Right ventricle myocardium inferior (tissue), 1 donor: ENCODE measurements around the gene KITLG. TPM values are rescaled to one million over a fixed set of nuclear protein-coding genes. Genes with fewer than 3 reads are reported as not detected.
"Not testable (repeated sequence)": the region's sequence is repeated elsewhere in the genome, so short reads cannot be mapped to it uniquely, and the experiment has no call there.

Source experiments
- ATAC-seq: fragments of 200-7000 bp; cut with Tn5 transposase; one replicate; pipeline ENCODE4 v1.9.1; 2020; ENCODE audit warnings: mild to moderate bottlenecking, moderate library complexity
- DNase-seq: peaks from one replicate; pipeline ENCODE4 v3.0.0; 2021; ENCODE audit errors: missing footprints
- intact Hi-C: fragments of 100-400 bp; cut with DNase I; formaldehyde crosslinking; loops from one replicate; pipeline ENCODE4 v1.11.0; 2022
- total RNA-seq: library from RNA; stranded (reverse); fragmentation: NEBNext Ultra II Directional; extraction: Animal tissue kit (Norgen Biotek cat#: 25700); gene quantifications from one replicate; pipeline ENCODE4 v1.2.1, GENCODE V29; 2021
- donor health status: DM: no; HTN: yes; CAD: no; lungs with severe emphysema.

KITLG gene
- total RNA-seq, 1 donor from 2014 or later = 11.1 TPM

GRCh38 chr12:88507270-88507669 lies 73.0 kb downstream of the KITLG start:
- intact Hi-C loops = no loop called here
- DNase-seq (no peak), ATAC-seq (no peak)

GRCh38 chr12:88505696-88506095 lies 74.6 kb downstream of the KITLG start:
- DNase-seq (no peak), ATAC-seq (no peak)
- intact Hi-C loops = no loop called here

- DNase-seq (no peak), ATAC-seq (no peak)
- intact Hi-C loops = no loop called here
These were observed 77.0 kb downstream of the KITLG start for GRCh38 chr12:88503281-88503703.

GRCh38 chr12:88501972-88502938 lies 78.0 kb downstream of the KITLG start:
- intact Hi-C loops = no loop called here
- DNase-seq (no peak), ATAC-seq (no peak)

GRCh38 chr12:88496891-88497371 lies 83.3 kb downstream of the KITLG start:
- no peak for DNase-seq
- no peak for ATAC-seq
- intact Hi-C loops = no loop called here

- DNase-seq (no peak), ATAC-seq (no peak)
- intact Hi-C loops = no loop called here
These were observed 83.8 kb downstream of the KITLG start for GRCh38 chr12:88496429-88496828.

GRCh38 chr12:88495031-88495430 lies 85.2 kb downstream of the KITLG start:
- no peak for DNase-seq
- intact Hi-C loops = no loop called here
- ATAC-seq = no peak

- ATAC-seq (no peak), DNase-seq (no peak)
- intact Hi-C loops = no loop called here
These were observed 85.8 kb downstream of the KITLG start for GRCh38 chr12:88494520-88494919.

- ATAC-seq = no peak
- intact Hi-C loops = no loop called here
- DNase-seq = no peak
These were observed 86.6 kb downstream of the KITLG start for GRCh38 chr12:88493636-88494035.

- intact Hi-C loops = no loop called here
- no peak for DNase-seq
- ATAC-seq = no peak
These were observed 89.8 kb downstream of the KITLG start for GRCh38 chr12:88490425-88490824.

GRCh38 chr12:88472775-88473174 lies 107.5 kb downstream of the KITLG start:
- ATAC-seq (no peak), DNase-seq (no peak)
- intact Hi-C loops = no loop called here

- intact Hi-C loops = no loop called here
- DNase-seq (no peak), ATAC-seq (no peak)
These were observed 108.0 kb downstream of the KITLG start for GRCh38 chr12:88472248-88472647.

GRCh38 chr12:88471331-88472045 lies 108.8 kb downstream of the KITLG start:
- intact Hi-C loops = no loop called here
- ATAC-seq = peak; percentile 63
- no peak for DNase-seq

GRCh38 chr12:88469154-88469553 lies 111.1 kb downstream of the KITLG start:
- intact Hi-C loops = no loop called here
- DNase-seq (no peak), ATAC-seq (no peak)

- intact Hi-C loops = no loop called here
- DNase-seq (no peak), ATAC-seq (no peak)
These were observed 111.7 kb downstream of the KITLG start for GRCh38 chr12:88468581-88468980.

GRCh38 chr12:88466708-88467107 lies 113.6 kb downstream of the KITLG start:
- ATAC-seq, intact Hi-C loops, DNase-seq: not testable (repeated sequence)

GRCh38 chr12:88458327-88458726 lies 121.9 kb downstream of the KITLG start:
- no peak for DNase-seq
- intact Hi-C loops = no loop called here
- no peak for ATAC-seq

- DNase-seq (no peak), ATAC-seq (no peak)
- intact Hi-C loops = no loop called here
These were observed 126.9 kb downstream of the KITLG start for GRCh38 chr12:88453323-88453722.

- ATAC-seq (no peak), DNase-seq (no peak)
- intact Hi-C loops = no loop called here
These were observed 129.1 kb downstream of the KITLG start for GRCh38 chr12:88451205-88451604.

GRCh38 chr12:88450136-88450535 lies 130.1 kb downstream of the KITLG start:
- DNase-seq (no peak), ATAC-seq (no peak)
- intact Hi-C loops = no loop called here
